Natural killer cell treated with Interleukin-12 subunit alpha and Interleukin-12 subunit beta and Interleukin-15 and Interleukin-18, amount 100 ng/mL, for 72 hours (primary cell): ENCODE results near the gene CACNA1G. TPM values are rescaled to one million over a fixed set of nuclear protein-coding genes. Genes with fewer than 3 reads are reported as not detected.

Source experiments
- ATAC-seq, 2 donors: fragments of 150-1000 bp; cut with Tn5 transposase in 1 of 2; sonication (Bioruptor Pico), chemical (Tn5 transposase) in 1 of 2; 2 replicates each; pipeline ENCODE4 v1.10.0; 2021
- DNase-seq: peaks from one replicate; pipeline ENCODE4 v3.0.0; 2022; ENCODE audit warnings: low spot score
- H3K27ac Mint-ChIP-seq, 2 donors: 1 replicate in 1 of 2; 2 replicates in 1 of 2; pipeline ENCODE4 v1.8.0; 2022; ENCODE audit warnings: mixed read lengths in 2 of 2, mild to moderate bottlenecking in 1 of 2, moderate library complexity in 1 of 2
- H3K27me3 Mint-ChIP-seq, 2 donors: 1 replicate in 1 of 2; 2 replicates in 1 of 2; pipeline ENCODE4 v1.8.0; 2022; ENCODE audit warnings: mixed read lengths in 2 of 2
- H3K36me3 Mint-ChIP-seq: one replicate; pipeline ENCODE4 v1.8.0; 2022; ENCODE audit warnings: mixed read lengths
- H3K4me1 Mint-ChIP-seq, 2 donors: 1 replicate in 1 of 2; 2 replicates in 1 of 2; pipeline ENCODE4 v1.8.0; 2022; ENCODE audit warnings: low read depth in 2 of 2, mixed read lengths in 2 of 2, mild to moderate bottlenecking in 1 of 2
- H3K4me3 Mint-ChIP-seq: one replicate; pipeline ENCODE4 v1.8.0; 2022; ENCODE audit warnings: mixed read lengths
- H3K9me3 Mint-ChIP-seq: 2 replicates; pipeline ENCODE4 v1.8.0; 2022; ENCODE audit warnings: mixed read lengths
- total RNA-seq, 2 donors: library from RNA; stranded (reverse); gene quantifications; one replicate each; pipeline ENCODE4 v1.2.3, GENCODE V29; 2022

CACNA1G gene
- total RNA-seq, 2 donors from 2014 or later, result not detected

DNA sequence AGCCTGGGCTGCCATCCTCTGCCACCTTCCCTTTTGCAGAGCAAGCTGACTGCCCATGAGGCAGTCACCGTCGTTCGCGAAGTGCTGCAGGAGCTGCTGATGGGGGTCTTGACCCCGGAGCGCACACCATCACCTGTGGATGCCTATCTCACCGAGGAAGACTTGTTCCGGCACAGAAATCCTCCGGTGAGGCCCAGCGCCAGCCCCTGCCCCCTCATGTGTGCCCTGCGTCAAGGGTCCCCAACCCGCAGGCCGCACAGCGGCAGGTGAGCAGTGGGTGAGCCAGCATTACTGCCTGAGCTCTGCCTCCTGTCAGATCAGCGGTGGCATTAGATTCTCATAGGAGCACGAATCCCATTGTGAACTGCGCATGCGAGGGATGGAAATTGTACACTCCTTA is 35.7 kb upstream of the CACNA1G start:
- DNase-seq, result no peak
- ATAC-seq, result no peak
- no peaks in the 10 kb centered on the region for H3K9me3 Mint-ChIP-seq
- H3K36me3 Mint-ChIP-seq, result no peaks in the 10 kb centered on the region
- H3K4me3 Mint-ChIP-seq, result no peak overlapping the region
- H3K4me1 Mint-ChIP-seq, result no peaks in the 10 kb centered on the region
- peaks cover 0 to 2% of the 10 kb centered on the region in 2 donors for H3K27me3 Mint-ChIP-seq
- no peak overlapping the region for H3K27ac Mint-ChIP-seq

- Mint-ChIP-seq H3K9me3 (no peaks in the 10 kb centered on the region), H3K4me1 (no peaks in the 10 kb centered on the region), H3K27ac (no peak overlapping the region), H3K27me3 (peaks cover 12 to 13% of the 10 kb centered on the region in 2 donors), H3K36me3 (no peaks in the 10 kb centered on the region), H3K4me3 (no peak overlapping the region)
- ATAC-seq (no peak), DNase-seq (no peak)
Measured at GRCh38 chr17:50527155-50527762, 33.3 kb upstream of the CACNA1G start.

DNA sequence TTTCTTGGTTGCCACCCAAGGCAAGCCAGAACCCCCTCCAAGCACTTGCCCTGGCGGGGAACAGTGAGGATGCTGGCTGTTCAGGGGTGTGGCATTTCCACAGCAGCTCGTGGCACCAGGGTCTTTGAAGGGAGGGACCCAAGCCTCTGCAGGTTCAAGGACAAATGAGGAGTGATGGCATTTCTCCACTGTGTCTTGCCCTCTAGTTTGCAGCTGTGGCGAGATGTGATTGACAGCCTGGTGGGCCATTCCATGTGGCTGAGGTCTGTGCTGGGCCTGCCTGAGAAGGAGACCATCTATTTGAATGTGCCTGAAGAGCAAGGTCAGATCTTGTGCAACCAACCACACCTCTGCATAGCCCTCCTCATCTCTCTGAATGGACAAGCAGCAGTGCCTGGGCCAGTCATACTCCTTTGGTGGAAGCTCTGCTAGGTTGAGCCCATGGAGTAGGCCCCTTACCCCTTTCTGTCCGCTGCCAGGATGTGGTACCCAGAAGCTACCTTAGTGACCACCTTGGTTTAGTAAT is 32.5 kb upstream of the CACNA1G start:
- DNase-seq, result no peak
- Mint-ChIP-seq H3K27ac (no peak overlapping the region), H3K36me3 (no peaks in the 10 kb centered on the region), H3K9me3 (no peaks in the 10 kb centered on the region), H3K27me3 (peaks cover 13% of the 10 kb centered on the region in 2 donors), H3K4me3 (no peak overlapping the region), H3K4me1 (no peaks in the 10 kb centered on the region)
- ATAC-seq, result no peak

GRCh38 chr17:50529849-50530248 is 30.7 kb upstream of the CACNA1G start:
- DNase-seq, result no peak
- Mint-ChIP-seq H3K27me3 (peaks cover 29 to 30% of the 10 kb centered on the region in 2 donors), H3K4me3 (no peak overlapping the region), H3K27ac (no peak overlapping the region), H3K9me3 (no peaks in the 10 kb centered on the region), H3K4me1 (peaks cover 0 to 5% of the 10 kb centered on the region in 2 donors), H3K36me3 (no peaks in the 10 kb centered on the region)
- ATAC-seq, result no peak

GRCh38 chr17:50531428-50532025 is 29.0 kb upstream of the CACNA1G start:
- DNase-seq (no peak), ATAC-seq (no peak)
- Mint-ChIP-seq H3K36me3 (no peaks in the 10 kb centered on the region), H3K9me3 (no peaks in the 10 kb centered on the region), H3K27ac (no peak overlapping the region), H3K4me3 (no peak overlapping the region), H3K27me3 (peaks cover 39% of the 10 kb centered on the region in 2 donors), H3K4me1 (peaks cover 0 to 5% of the 10 kb centered on the region in 2 donors)

DNA sequence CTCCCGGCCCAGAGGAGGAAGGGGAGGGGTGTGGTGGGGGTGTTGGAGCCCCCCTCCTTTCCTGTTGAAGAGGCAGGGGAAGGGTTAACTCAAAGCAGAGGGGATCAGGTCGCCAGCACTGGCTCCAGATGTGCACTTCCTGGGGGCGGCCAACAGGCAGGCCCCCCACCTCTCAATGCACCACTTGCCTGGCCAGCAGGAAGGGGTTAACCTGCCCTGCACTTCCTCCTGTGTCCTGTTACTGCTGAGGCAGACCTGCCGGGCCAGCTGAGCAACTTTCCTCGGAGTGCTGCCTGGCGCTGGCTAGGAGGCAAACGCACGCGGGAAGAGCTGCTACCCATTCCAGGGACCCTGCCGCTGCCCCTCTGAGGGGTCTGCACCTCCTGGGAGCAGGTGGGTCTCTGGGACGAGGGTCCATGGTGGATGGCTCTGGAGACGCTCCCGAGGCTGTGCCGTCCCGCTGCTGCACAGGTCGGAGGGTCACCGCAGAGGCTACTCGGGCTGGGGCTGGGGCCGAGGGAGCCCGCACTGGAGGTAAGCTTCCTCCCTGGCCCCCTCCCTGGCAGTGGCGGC is 28.0 kb upstream of the CACNA1G start, which contains the start of gene EPN3:
Gene EPN3, plus strand, starts transcription at position 284 of the 573 bp plus-strand sequence. CDS start 3,822 bp downstream, outside the sequence.
- H3K36me3 Mint-ChIP-seq, result no peaks in the 10 kb centered on the region
- no peak within 1 kb of the TSS for H3K27ac Mint-ChIP-seq
- H3K9me3 Mint-ChIP-seq, result no peaks in the 10 kb centered on the region
- no peak for DNase-seq
- peaks cover 0 to 5% of the 10 kb centered on the region in 2 donors for H3K4me1 Mint-ChIP-seq
- H3K27me3 Mint-ChIP-seq, result peaks cover 39 to 41% of the 10 kb centered on the region in 2 donors
- H3K4me3 Mint-ChIP-seq, result no peak within 1 kb of the TSS
- ATAC-seq, result no peak

GRCh38 chr17:50533185-50533584 is 27.3 kb upstream of the CACNA1G start:
- H3K27me3 Mint-ChIP-seq, result peaks cover 39 to 41% of the 10 kb centered on the region in 2 donors
- DNase-seq, result no peak
- no peak overlapping the region for H3K4me3 Mint-ChIP-seq
- no peak for ATAC-seq
- no peaks in the 10 kb centered on the region for H3K9me3 Mint-ChIP-seq
- peaks cover 0 to 5% of the 10 kb centered on the region in 2 donors for H3K4me1 Mint-ChIP-seq
- no peak overlapping the region for H3K27ac Mint-ChIP-seq
- no peaks in the 10 kb centered on the region for H3K36me3 Mint-ChIP-seq

DNA sequence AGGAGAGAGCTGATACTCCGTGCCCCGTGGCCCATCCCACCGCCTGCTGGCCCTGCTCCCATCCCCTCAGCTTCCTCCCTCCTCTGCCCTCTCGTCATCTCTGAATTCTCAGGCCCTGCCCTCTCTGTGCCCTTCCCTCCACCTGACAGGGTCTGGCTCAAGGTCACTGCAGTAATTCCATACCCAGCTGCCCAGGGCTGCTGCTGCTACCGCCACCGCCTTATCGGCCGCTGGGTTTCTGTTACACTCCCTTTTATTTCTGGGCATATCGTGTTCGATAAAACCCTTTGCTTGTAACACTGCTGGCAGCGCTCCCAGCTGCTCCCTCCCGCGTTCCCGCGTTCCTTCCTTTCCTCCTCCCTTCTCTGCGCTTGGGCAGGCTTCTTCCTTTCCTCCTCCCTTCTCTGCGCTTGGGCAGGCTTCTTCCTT is 26.8 kb upstream of the CACNA1G start:
- Mint-ChIP-seq H3K27ac (no peak overlapping the region), H3K4me3 (no peak overlapping the region), H3K36me3 (no peaks in the 10 kb centered on the region), H3K4me1 (peaks cover 0 to 5% of the 10 kb centered on the region in 2 donors), H3K9me3 (no peaks in the 10 kb centered on the region), H3K27me3 (peaks cover 39 to 41% of the 10 kb centered on the region in 2 donors)
- no peak for ATAC-seq
- no peak for DNase-seq

GRCh38 chr17:50534222-50534978 is 26.1 kb upstream of the CACNA1G start:
- H3K36me3 Mint-ChIP-seq, result no peaks in the 10 kb centered on the region
- no peak overlapping the region for H3K27ac Mint-ChIP-seq
- no peak overlapping the region for H3K4me3 Mint-ChIP-seq
- ATAC-seq, result peak in 1 of 2 donors; percentile 29
- peaks cover 39 to 41% of the 10 kb centered on the region in 2 donors for H3K27me3 Mint-ChIP-seq
- peaks cover 0 to 5% of the 10 kb centered on the region in 2 donors for H3K4me1 Mint-ChIP-seq
- no peaks in the 10 kb centered on the region for H3K9me3 Mint-ChIP-seq
- DNase-seq, result no peak

- H3K27me3 Mint-ChIP-seq, result peaks cover 38 to 39% of the 10 kb centered on the region in 2 donors
- ATAC-seq, result no peak
- H3K4me3 Mint-ChIP-seq, result no peak overlapping the region
- no peak for DNase-seq
- no peak overlapping the region for H3K27ac Mint-ChIP-seq
- H3K9me3 Mint-ChIP-seq, result no peaks in the 10 kb centered on the region
- H3K4me1 Mint-ChIP-seq, result peaks cover 0 to 5% of the 10 kb centered on the region in 2 donors
- H3K36me3 Mint-ChIP-seq, result no peaks in the 10 kb centered on the region
Measured at GRCh38 chr17:50534979-50535326, 25.6 kb upstream of the CACNA1G start.

DNA sequence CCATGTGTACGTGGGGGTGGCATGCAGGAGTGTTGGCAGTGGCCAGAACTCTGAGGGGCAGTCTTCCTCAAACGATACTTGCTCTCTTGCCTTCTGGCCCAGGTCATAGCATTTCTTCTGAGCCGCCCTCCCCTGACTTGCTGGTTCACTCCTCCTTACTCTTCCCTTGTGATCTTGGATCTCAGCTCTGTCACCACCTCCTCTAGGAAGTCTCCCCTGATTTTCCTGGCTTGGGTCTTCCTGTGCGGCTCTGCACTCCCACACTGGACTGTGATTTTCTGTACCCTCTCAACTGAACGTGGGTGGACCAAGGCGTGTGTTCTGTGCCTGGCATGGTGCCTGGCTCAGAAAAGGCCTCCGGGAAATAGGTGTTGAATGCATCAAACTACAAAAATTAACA is 25.1 kb upstream of the CACNA1G start:
- peaks cover 0 to 5% of the 10 kb centered on the region in 2 donors for H3K4me1 Mint-ChIP-seq
- no peaks in the 10 kb centered on the region for H3K9me3 Mint-ChIP-seq
- peaks cover 38 to 39% of the 10 kb centered on the region in 2 donors for H3K27me3 Mint-ChIP-seq

DNA sequence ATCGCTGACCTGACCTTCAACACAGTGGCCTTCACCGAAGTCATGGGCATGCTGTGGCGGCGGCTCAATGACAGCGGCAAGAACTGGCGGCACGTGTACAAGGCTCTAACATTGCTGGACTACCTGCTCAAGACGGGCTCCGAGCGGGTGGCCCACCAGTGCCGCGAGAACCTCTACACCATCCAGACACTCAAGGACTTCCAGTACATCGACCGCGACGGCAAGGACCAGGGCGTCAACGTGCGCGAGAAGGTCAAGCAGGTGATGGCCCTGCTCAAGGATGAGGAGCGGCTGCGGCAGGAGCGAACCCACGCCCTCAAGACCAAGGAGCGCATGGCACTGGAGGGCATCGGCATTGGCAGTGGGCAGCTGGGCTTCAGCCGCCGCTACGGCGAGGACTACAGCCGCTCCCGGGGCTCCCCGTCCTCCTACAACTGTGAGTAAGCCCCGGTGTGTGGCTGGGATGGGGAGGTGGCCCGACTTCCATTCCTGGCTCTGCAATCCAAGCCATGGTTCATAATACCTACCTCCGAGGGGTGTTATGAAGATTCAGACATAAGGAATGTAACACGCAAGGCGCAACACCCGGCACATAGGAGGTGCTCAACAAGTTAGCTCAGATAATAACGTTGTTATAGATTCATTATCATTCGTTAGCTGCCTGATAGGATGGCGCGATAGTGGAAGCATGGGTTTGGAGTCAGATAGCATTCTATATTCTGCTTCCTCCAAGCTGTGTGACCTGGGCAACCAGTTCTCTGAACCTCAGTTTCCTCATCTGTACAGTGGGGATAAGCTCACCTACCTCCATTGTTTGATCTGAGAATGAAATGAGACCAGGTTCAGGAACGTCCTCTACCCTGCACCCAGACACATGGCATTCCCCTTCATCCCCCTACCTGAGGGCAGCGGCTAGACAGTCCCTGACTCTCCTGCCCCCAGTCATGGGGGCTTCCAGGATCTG is 23.6 kb upstream of the CACNA1G start:
- no peak overlapping the region for H3K27ac Mint-ChIP-seq
- H3K36me3 Mint-ChIP-seq, result no peaks in the 10 kb centered on the region
- H3K4me1 Mint-ChIP-seq, result peaks cover 5 to 8% of the 10 kb centered on the region in 2 donors
- no peak overlapping the region for H3K4me3 Mint-ChIP-seq
- ATAC-seq (no peak), DNase-seq (no peak)
- peaks cover 28 to 29% of the 10 kb centered on the region in 2 donors for H3K27me3 Mint-ChIP-seq
- no peaks in the 10 kb centered on the region for H3K9me3 Mint-ChIP-seq

More for the DNA sequence above, 25.1 kb upstream of the CACNA1G start:
- H3K36me3 Mint-ChIP-seq, result no peaks in the 10 kb centered on the region
- no peak overlapping the region for H3K4me3 Mint-ChIP-seq
- DNase-seq, result no peak
- no peak overlapping the region for H3K27ac Mint-ChIP-seq
- no peak for ATAC-seq
